ENCODE data around the gene EHD4. TPM values are rescaled to one million over a fixed set of nuclear protein-coding genes. Genes with fewer than 3 reads are reported as not detected.

Gene EHD4
- total and polyA plus RNA-seq, 2 donors (not counting 3 experiments of a cell fraction or from before 2014, with no cell fraction given), result 96.7 to 128 TPM

- POLR2A ChIA-PET, result no interaction called here
These were observed 38.1 kb upstream of the EHD4 start for GRCh38 chr15:42010434-42010833.

More at GRCh38 chr15:42010434-42010833, 38.1 kb upstream of the EHD4 start:
- DNase-seq (ENCODE audit: low read depth, low spot score), result no peak
- no peaks in the 10 kb centered on the region for H3K36me3 ChIP-seq (ENCODE audit: control insufficient read depth in 2 of 2, extremely low read depth in 1 of 2, insufficient read depth in 2 of 2, low read length in 2 of 2)
- BruUV-seq (replicated peaks), result no TSS peak
- H3K4me3 ChIP-seq (replicated peaks in 1 of 3; ENCODE audit: insufficient read depth in 1 of 3, low read depth in 1 of 3, low read length in 3 of 3), result no peak overlapping the region
- H3K9ac ChIP-seq (replicated peaks; ENCODE audit: extremely low read depth, insufficient read depth, low read length), result no peak overlapping the region
- dilution Hi-C loops (cut with MboI; ENCODE audit: extremely low pct_ligation_motif_present, low sequenced_read_pairs), result no loop called here
- no peaks in the 10 kb centered on the region for H3K79me2 ChIP-seq (ENCODE audit: control insufficient read depth, insufficient read depth, low read length)
- TF ChIP-seq FOS (IDR thresholded peaks at IDR 0.05; ENCODE audit: borderline replicate concordance, insufficient read depth, low read length) (no peak), POLR2AphosphoS5 (IDR thresholded peaks at IDR 0.05; ENCODE audit: insufficient read depth, low read depth, low read length) (no peak), EZH2 (IDR thresholded peaks at IDR 0.05; ENCODE audit: borderline replicate concordance, low read depth, low read length, severe bottlenecking) (no peak), GATA2 (IDR thresholded peaks at IDR 0.05; ENCODE audit: insufficient read depth, insufficient read length, low read depth, low read length) (no peak), MYC (IDR thresholded peaks at IDR 0.05; ENCODE audit: low read depth, low read length) (no peak), POLR2A (IDR thresholded peaks at IDR 0.05; ENCODE audit: low read depth, low read length) (no peak), JUN (IDR thresholded peaks at IDR 0.05; ENCODE audit: borderline replicate concordance, insufficient read depth, insufficient read length, low read depth) (no peak)
- TF ChIP-seq, protein P1, sequence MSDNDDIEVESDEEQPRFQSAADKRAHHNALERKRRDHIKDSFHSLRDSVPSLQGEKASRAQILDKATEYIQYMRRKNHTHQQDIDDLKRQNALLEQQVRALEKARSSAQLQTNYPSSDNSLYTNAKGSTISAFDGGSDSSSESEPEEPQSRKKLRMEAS (IDR thresholded peaks at IDR 0.05; ENCODE audit: insufficient read depth, insufficient read length), result no peak
- TF ChIP-seq, protein P2, sequence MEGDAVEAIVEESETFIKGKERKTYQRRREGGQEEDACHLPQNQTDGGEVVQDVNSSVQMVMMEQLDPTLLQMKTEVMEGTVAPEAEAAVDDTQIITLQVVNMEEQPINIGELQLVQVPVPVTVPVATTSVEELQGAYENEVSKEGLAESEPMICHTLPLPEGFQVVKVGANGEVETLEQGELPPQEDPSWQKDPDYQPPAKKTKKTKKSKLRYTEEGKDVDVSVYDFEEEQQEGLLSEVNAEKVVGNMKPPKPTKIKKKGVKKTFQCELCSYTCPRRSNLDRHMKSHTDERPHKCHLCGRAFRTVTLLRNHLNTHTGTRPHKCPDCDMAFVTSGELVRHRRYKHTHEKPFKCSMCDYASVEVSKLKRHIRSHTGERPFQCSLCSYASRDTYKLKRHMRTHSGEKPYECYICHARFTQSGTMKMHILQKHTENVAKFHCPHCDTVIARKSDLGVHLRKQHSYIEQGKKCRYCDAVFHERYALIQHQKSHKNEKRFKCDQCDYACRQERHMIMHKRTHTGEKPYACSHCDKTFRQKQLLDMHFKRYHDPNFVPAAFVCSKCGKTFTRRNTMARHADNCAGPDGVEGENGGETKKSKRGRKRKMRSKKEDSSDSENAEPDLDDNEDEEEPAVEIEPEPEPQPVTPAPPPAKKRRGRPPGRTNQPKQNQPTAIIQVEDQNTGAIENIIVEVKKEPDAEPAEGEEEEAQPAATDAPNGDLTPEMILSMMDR (IDR thresholded peaks at IDR 0.05; ENCODE audit: extremely low read depth in 1 of 2, insufficient read depth in 1 of 2, low read depth in 1 of 2, low read length in 2 of 2), result no peak
- no peaks in the 10 kb centered on the region for H4K20me1 ChIP-seq (replicated peaks; ENCODE audit: control insufficient read depth, extremely low read depth, insufficient read depth, low read length)
- H3K4me2 ChIP-seq (ENCODE audit: insufficient read depth, low read length), result no peak overlapping the region
- peaks cover 9 to 13% of the 10 kb centered on the region in 2 experiments for H3K27me3 ChIP-seq (ENCODE audit: control insufficient read depth in 2 of 2, insufficient read depth in 2 of 2, low read length in 2 of 2)
- no peaks in the 10 kb centered on the region for H3K9me3 ChIP-seq (replicated peaks; ENCODE audit: control insufficient read depth, insufficient read depth, low read length)
- no peaks in the 10 kb centered on the region for H3K9me1 ChIP-seq (replicated peaks; ENCODE audit: control insufficient read depth, extremely low read depth, insufficient read depth, low read length)
- intact Hi-C loops (cut with micrococcal nuclease), result no loop called here
- H2AFZ ChIP-seq (ENCODE audit: low read depth, low read length), result no peak overlapping the region
- FAIRE-seq, result no peak
- CTCF ChIA-PET, result no interaction called here
- H3K4me1 ChIP-seq (ENCODE audit: control insufficient read depth, extremely low read depth, insufficient read depth, low read length), result no peaks in the 10 kb centered on the region
- H3K27ac ChIP-seq (ENCODE audit: insufficient read depth, low read depth, low read length), result no peak overlapping the region
